8988T (cell line): Measurements from ENCODE around the gene DISC1.
"Not testable (repeated sequence)": the region's sequence is repeated elsewhere in the genome, so short reads cannot be mapped to it uniquely, and the experiment has no call there.

Source experiments
- DNase-seq: peaks from one replicate; pipeline ENCODE4 v3.0.0; 2011

DISC1 gene

GRCh38 chr1:231865331-231865730 is 238.7 kb downstream of the DISC1 start:
- no peak for DNase-seq

GRCh38 chr1:231866392-231867331 is 240.1 kb downstream of the DISC1 start:
- DNase-seq = no peak

GRCh38 chr1:231867607-231868006 is 241.0 kb downstream of the DISC1 start:
- no peak for DNase-seq

- DNase-seq = no peak
Observed at GRCh38 chr1:231869364-231869763, 242.8 kb downstream of the DISC1 start.

GRCh38 chr1:231871471-231871870 is 244.9 kb downstream of the DISC1 start:
- DNase-seq = no peak

GRCh38 chr1:231871878-231872277 is 245.3 kb downstream of the DISC1 start:
- no peak for DNase-seq

- DNase-seq = no peak
Observed at GRCh38 chr1:231872461-231872910, 245.9 kb downstream of the DISC1 start.

GRCh38 chr1:231878737-231879136 is 252.1 kb downstream of the DISC1 start:
- no peak for DNase-seq

GRCh38 chr1:231879296-231879695 is 252.7 kb downstream of the DISC1 start:
- DNase-seq = no peak

- no peak for DNase-seq
Observed at GRCh38 chr1:231882333-231882732, 255.7 kb downstream of the DISC1 start.

GRCh38 chr1:231882790-231883189 is 256.2 kb downstream of the DISC1 start:
- no peak for DNase-seq

- no peak for DNase-seq
Observed at GRCh38 chr1:231883382-231883781, 256.8 kb downstream of the DISC1 start.

- DNase-seq = no peak
Observed at GRCh38 chr1:231885209-231885854, 258.7 kb downstream of the DISC1 start.

GRCh38 chr1:231887166-231887565 is 260.6 kb downstream of the DISC1 start:
- DNase-seq = no peak

- DNase-seq = no peak
Observed at GRCh38 chr1:231887866-231888265, 261.3 kb downstream of the DISC1 start.

- DNase-seq = no peak
Observed at GRCh38 chr1:231890791-231891190, 264.2 kb downstream of the DISC1 start.

GRCh38 chr1:231893400-231894102 is 267.0 kb downstream of the DISC1 start:
- DNase-seq = no peak

- DNase-seq = no peak
Observed at GRCh38 chr1:231896806-231897205, 270.2 kb downstream of the DISC1 start.

- no peak for DNase-seq
Observed at GRCh38 chr1:231899046-231899445, 272.5 kb downstream of the DISC1 start.

- DNase-seq = no peak
Observed at GRCh38 chr1:231899713-231900435, 273.3 kb downstream of the DISC1 start.

- DNase-seq = no peak
Observed at GRCh38 chr1:231903586-231904081, 277.0 kb downstream of the DISC1 start.

GRCh38 chr1:231907310-231907709 is 280.7 kb downstream of the DISC1 start:
- not testable (repeated sequence) for DNase-seq

GRCh38 chr1:231913493-231913892 is 286.9 kb downstream of the DISC1 start:
- no peak for DNase-seq
